Cerebellar cortex (tissue), 1 donor: ENCODE measurements around the gene TRAF2.

ENCODE experiments used
- DNase-seq: peaks from one replicate; pipeline ENCODE4 v3.0.0-alpha.2; 2015; ENCODE audit warnings: low spot score

Gene TRAF2

DNA sequence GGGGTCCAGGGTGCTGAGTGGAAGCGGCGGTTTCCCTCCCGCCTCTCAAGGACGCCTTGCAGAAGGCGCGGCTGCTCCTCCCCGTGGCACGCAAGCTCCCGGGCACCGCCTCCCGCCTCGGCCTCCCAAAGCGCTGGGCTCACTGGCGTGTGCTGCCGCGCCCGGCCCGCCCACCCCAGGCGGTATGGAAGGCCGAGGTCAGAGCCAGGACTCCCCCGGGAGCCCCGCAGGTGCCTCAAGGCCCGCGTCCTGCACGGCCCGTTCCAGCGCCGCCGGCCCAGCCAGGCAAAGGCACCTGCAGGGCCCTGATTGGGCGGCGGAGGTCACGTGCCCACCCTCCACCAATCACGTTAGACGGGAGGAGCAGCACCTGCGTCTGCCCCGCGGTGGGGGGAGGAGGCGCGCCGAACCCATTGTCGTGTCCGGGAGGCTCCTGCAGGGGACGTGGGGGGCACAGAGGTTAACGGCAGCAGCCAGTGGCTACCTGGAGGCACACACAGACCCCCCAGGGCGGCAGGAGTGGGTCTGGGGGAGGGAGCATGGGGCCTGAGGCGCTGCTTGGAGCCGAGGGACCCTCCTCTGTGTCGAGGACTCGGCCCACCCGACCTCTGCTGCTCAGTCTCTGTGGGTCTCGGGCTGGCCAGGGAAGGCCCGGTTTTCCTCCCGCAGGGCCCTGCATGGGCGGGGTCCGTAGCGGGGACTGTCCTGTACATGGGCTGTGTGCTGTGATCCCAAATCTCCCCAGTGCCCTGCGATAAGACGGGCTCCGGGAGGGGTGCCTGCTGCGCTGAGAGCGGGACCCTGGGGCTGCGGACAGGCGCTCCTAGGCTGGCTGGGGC lies 63.7 kb downstream of the TRAF2 start:
- DNase-seq, result peak; percentile 97

DNA sequence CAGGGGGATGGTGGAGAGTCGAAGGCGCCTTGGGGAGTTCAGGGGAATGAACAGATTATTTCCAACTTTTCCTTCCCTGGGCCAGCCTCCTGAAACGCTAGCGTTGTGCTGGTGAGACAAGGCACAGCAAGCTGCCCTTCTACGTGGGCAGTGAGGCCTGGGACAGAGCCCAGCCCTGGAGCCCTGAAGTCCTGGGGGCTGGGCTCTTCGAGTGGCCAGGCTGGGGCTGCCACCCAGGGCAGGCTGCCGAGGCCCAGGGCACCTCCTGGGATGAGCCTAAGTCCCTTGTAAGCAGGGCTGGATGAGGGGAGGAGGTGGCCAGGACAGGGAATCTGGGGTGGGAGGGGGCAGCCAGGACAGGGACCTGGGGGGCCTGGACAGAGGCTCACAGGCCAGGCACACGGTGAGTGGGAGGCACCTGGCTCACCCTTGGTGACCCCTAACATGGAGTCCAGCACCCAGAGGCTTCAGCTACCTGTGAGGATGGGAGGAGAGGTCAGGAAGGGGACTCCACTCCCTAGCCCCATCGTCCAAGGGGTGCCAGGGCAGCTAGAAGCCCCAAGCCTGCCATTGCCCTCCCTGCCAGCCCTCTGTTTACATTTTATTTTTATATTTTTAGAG lies 64.5 kb downstream of the TRAF2 start:
- no peak for DNase-seq

DNA sequence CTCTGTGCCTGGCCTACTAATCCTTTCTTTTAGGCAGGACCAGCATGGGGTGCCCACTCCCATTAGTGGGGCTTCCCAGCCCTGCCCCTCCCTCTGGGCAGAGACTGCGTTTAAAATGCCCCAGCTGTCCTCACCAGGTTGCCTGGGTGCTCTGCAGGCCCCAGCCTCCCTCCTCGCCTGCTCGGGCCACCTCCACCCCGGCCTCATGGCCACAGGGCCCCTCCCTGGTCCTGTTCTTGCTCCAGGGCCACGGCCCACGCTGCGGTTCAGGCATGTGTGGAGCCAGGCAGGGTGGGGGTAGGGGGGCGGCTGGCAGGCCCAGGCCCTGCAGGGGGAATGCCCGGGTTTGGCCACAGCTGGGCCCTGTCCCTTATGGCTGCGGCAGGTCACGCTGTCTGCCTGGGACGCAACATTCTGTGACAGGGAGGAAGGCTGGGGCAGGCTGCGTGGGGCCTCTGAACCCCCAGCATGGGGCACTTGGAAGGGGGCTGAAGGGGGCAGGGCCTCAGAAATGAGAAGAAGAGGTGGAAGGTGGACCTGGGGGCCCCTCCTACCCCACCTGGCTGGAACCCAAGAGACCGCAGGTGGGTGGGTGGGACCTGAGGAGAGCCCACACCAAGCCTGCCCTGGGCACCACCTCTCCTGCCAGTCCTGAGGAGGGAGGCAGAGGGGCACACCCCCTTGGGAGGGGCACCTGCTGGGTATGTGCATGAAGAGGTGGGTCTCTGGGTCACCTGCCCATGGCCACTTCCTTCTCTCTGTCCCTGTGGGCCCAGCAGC lies 65.4 kb downstream of the TRAF2 start, which contains the start of gene LCN12:
Gene LCN12 (plus strand): TSS at position 733 of the 780 bp plus-strand sequence. CDS start 55 bp downstream, outside the sequence.
- no peak for DNase-seq

DNA sequence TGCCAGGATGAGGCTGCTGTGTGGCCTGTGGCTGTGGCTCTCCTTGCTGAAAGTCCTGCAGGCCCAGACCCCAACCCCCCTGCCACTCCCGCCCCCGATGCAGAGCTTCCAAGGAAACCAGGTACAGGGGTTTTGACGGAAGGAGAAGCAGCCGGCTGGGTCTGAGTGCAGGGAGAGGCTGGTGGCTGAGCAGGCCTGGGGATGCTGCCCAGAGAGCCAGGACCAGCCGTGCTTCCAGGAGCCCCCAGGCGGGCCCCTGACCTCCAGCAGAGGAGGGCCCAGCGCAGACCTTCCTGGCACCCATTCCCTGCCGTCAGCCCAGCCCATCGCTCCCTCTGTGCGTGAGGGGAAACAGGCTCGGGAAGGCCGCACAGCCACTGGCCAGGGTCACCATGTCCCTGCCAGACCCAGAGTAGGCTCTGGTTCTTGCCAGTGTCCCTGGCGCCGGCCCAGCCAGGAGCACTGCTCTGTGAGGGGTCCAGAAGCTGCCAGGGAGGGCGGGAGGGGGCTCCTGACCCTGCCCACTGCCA lies 66.1 kb downstream of the TRAF2 start:
- no peak for DNase-seq

DNA sequence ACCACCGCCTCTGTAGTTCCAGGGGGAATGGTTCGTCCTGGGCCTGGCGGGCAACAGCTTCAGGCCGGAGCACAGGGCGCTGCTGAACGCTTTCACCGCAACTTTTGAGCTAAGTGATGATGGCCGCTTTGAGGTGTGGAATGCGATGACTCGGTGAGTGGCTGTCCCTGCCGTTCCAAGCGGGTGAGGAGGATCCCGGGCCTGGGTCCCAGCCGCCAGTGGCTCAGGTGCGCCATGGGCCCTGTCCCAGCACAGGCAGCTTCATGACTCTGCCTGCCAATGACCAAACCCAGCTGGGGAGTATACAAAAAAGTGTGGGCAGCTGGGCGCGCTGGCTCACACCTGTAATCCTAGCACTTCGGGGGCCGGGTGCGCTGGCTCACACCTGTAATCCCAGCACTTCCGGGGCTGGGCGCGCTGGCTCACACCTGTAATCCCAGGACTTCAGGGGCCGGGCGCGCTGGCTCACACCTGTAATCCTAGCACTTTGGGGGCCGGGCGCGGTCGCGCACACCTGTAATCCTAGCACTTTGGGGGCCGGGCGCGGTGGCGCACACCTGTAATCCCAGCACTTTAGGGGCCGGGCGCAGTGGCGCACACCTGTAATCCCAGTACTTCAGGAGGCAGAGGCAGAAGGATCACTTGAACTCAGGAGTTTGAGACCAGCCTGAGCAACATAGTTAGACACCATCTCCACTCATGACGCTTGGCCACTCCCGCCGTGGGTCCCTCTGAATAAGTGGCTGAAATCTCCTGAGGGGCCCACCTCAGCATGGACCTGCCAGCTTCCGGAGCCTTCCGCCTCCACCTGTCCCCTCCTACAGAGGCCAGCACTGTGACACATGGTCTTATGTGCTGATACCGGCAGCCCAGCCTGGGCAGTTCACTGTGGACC lies 66.8 kb downstream of the TRAF2 start:
- DNase-seq, result no peak

DNA sequence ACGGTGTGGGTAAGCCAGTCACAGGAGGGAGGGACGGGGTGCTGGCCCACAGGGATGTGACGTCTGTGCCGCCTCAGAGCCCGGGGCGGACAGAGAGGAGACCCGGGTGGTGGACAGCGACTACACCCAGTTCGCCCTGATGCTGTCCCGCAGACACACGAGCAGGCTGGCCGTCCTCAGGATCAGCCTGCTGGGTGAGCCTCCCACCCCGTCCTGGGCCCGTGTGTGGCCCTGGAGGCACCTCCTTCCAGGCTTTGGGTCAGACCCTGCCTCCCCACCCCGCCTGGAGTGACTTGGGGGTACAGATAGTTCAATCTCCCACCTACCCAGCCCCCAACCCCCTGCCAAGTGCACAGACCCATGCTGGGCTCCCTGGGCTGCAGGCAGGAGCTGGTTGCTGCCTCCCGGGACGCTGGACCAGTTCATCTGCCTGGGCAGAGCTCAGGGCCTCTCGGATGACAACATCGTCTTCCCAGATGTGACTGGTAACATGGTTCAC lies 67.5 kb downstream of the TRAF2 start:
- DNase-seq, result no peak

DNA sequence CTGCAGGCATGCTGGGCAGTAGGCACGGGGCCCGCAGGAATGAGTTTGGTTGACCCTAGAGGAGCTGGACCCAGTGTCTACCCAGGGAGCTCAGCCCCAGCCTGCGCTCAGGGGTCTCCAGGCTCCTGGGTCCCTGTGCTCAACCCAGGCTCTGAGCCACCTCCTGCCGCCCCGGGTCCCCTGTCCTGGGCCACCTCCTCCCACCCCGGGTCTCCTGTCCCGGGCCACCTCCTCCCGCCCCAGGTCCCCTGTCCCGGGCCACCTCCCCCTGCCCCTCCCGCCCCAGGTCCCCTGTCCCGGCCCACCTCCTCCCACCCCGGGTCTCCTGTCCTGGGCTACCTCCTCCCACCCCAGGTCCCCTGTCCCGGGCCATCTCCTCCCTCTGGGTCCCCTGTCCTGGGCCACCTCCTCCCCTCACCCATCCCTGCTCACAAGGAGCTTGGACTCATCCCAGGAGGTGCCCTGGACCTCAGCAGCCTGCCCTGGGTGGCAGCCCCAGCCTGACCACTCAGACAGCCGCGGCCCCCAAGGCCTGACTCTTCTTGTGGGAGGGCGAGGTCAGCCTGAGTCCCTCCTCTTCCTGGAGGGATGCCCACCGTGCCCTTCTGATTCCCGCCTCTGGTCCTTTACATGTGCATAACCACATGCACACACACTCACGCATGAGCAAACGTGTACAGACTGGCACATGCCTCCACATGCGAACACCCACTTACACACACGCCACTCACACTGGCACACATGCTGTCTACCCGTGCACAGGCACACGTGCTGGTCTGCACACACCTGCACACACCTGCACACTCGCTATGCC lies 68.2 kb downstream of the TRAF2 start:
- DNase-seq, result no peak

DNA sequence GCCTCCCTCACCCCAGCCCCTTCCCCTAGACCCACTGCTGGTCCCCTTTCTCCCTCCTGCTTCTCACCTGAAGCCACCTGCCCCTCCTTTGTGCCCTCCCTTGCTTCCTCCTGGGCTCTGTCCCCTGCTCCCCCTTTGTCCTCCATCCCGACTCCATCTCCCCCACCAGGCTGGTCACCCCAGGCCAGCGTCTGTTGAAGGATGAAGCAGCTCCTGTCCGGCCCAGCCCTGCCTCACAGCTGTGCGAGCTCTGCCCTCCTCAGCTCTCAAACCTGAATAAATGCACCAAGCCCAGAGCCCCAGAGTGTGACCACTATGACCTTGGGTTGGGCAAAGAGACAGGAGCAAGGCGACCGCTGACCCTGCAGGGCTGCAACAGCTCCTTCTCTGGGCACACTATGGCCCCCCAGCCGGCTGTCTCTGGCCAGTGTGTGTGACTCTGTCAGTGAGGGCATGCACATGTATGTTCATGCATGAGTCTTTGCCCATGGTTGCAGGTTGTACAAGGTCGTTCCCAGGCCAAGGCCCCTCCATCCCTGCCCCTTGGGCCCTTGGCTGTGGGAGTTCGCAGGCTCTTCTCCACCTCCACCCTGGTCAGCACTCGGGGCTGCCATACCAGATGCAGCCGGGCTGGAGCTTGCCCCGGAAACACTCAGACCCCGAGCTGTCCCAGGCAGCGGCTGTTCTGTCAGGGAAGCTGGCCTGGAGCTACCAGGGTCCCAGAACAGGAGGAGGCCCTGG lies 69.1 kb downstream of the TRAF2 start:
- DNase-seq, result no peak

DNA sequence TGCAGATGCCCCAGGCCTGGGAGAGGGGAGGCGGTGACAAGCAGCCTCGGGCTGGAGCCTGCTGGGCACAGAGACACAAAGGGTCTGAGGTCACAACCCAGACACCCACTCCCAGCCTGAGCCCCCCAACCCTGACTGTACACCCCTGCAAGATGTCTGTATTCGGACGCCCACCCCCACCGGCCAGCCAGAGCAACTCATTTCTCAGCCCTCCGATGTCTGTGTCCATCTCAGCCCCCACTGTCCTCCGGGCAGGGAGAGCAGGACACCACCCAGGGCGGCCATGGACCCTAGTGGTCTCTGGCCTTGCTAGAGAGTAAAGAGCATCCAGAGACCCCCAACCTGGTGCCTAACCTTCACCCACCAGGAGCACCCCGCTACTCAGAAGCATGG lies 69.6 kb downstream of the TRAF2 start:
- DNase-seq, result no peak

DNA sequence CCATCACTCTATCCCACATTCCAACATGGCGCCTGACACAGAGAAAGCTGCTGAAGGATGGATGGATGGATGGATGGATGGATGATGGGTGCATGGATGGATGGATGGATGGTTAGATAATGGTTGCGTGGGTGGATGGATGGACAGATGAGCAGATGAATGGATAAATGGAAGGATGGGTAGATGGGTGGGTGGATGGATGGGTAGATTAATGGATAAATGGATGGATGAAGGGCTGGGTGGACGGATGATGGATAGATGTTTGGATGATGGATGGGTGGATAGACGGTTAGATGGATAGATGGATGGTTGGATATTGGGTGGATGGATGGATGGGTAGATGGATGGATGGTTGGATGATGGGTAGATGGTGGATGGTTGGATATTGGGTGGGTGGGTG lies 70.3 kb downstream of the TRAF2 start:
- DNase-seq, result no peak

DNA sequence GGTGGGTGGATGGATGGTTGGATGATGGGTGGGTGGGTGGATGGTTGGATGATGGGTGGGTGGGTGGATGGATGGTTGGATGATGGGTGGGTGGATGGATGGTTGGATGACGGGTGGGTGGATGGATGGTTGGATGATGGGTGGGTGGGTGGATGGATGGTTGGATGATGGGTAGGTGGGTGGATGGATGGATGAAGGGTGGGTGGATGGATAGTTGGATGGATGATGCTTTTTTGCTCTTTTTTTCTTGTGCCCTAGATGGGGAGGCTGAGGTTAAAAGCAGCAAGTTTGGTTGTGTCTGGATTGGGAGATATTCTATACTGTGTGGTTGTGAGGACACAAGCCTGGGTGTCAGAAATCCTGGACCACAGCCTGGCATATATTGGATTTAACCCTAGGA lies 71.1 kb downstream of the TRAF2 start:
- no peak for DNase-seq

DNA sequence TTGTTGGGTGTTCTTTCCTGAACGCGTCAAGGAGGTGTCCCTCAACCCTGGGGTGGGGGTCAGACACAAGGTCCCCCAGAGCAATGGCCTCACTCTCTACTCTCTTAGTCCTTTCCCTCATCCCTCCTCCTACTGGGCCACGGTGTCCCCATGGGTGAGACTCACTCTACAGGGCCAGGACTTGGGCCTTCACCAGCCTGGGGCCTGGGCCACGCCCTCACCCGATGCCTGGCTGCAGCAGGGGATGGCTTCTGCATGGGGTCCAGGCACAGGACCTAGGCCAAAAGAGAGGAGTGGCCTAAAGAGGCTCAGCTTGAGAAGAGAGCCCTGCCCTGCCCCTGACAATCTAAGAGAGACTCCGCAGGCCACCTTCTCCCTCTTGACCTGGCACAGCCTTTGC lies 71.6 kb downstream of the TRAF2 start:
- no peak for DNase-seq

DNA sequence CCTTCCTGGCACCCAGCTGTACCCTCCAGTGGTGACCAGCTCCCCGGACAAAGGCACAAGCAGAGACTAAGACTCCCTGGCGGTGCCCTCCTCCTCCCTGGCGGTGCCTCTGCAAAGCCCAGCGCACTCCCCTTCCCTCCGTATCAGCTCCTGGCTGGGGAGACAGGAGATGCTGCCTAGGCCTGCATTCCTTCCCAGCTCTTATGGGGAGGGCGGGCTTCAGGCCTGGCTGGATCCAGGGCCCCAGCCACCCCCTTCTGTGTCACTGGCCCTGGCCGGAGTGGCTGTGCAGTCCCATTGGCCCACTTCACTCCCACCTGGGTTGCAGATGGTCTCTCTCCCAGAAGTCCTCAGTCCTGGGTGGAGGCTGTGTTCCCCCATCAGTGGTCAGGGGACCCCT lies 72.2 kb downstream of the TRAF2 start:
- no peak for DNase-seq

DNA sequence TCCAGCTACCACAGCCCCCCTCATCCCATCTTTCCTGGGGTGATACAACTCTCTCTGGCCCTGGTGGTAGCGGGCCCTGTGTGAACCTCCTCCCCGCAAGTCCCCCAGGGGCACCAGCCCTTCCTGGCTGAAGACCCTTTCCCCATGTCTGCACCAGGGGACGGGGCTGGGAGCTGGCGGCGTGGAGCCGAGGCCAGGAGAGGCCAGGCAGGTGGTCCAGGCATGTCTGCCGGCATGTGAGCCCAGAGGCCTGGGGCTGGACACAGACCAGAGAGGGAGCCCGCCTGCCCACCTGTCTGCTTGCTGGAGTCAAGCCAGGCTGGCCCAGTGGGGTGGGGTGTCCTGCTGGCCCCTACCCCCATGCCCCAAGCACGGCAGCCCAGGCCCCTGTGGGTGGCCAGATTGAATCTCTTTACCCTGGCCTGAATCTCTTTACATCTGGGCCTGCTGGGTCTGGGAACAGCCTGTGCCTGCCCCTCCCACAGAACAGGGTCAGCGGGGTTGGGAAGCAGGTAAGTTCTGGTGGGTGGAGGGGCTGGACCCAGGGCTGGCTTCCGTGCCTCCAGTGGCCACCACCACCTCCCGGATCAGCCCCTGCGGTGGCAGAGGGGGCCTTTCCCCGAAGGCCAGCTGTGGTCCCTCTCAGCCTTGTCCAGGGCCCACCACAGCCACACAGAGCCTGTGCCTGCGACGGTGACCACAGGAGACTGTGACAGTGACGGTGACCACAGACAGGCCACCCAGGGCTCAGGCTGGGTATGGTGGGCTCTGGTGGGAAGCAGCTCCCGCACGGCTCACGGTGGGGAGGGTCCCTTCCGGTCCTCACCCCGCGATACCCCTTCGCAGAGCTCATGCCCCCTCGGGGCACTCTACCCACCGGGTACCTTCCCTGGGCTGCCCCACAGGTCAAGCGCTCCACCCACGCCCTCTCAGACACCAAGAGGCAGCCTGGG lies 72.9 kb downstream of the TRAF2 start:
- DNase-seq, result no peak

DNA sequence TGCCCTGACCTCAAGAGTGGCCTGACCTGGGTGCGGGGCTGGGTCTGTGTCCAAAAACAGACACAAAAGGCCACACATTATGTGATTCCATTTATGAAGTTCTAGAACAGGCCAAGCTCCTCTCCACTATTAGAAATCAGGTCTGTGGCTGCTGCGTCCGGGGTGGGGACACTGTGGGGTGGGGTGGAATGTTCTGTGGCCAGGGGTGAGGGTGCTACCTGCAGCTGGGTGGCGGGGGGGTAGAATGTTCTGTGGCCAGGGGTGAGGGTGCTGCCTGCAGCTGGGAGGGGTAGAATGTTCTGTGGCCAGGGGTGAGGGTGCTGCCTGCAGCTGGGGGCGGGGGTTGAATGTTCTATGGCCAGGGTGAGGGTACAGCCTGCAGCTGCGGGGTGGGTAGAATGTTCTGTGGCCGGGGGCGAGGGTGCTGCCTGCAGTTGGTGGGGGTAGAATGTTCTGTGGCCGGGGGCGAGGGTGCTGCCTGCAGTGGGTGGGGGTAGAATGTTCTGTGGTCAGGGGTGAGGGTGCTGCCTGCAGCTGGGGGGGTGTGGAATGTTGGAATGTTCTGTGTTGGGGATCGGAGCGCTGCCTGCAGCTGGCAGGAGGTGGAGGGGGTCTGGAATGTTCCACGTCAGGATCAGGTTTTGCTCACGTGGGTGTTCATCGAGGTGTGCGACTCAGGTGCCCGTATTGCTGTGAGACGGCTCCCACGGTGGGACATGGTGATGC lies 74.1 kb downstream of the TRAF2 start:
- DNase-seq, result no peak

DNA sequence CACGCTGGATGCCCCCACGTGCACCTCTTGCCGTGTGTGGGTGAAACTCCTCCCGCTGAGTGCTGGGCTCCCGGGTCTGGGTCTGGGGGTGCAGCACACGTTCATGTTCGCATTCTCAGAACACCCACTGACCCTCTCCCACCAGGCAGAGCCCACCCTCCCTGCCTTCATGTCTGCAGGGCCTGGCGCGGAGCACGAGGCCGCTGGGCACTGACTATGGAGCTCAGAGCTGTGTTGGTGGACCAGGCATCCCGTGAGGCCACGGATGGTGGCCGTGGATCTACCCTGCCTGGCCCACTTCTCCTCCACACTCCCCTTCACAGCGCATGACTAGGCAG lies 74.6 kb downstream of the TRAF2 start:
- no peak for DNase-seq

DNA sequence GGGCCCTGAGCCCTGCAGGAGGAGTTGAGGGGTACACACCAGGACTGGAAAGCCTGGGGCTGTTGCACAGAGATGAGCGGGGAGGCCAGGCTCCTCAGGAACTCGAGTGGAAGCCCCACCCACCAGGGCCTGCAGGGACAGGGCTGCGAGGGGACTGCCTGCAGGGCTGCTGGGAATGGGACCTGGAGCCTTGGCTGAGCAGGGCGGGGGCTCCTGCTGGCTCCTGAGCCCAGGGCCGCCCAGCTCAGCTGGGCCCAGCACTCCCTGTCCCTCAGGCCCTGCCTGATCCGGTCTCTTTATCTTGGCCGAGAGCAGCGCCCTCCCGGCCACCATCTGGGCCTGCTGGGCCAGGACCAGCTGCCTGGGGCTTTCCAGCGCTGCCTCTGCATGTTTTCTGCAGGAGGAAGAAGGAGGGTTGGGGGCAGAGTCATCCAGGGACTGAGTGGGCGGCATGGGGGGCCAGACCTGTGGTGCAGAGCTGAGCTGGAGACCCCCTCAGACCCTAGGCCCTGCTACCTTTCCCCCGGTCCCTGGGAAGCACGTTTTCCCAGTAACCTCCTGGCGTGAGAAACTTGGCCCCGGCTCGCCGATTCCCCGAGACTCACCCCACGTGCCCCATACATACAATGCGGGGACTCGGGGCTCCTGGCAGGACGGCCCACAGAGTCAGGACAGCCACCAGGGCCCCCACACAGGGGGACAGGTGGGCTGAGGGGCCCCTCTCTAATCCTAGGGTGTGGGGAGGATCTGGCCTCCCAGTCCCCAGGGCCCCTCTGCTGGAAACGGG lies 75.2 kb downstream of the TRAF2 start:
- peak; percentile 86 for DNase-seq
